H54 (cell line): ENCODE results near the gene HSPBP1.

ENCODE experiments used
- DNase-seq: peaks from one replicate; pipeline ENCODE4 v3.0.0; 2011; ENCODE audit warnings: low spot score, mixed read lengths; ENCODE audit not compliant: insufficient read length
- FAIRE-seq: peaks from 3 replicates; lab custom pipeline; 2011; peaks lifted over from hg19 to GRCh38; lab: Jason Lieb, UNC
- POLR2A ChIP-seq: IDR thresholded peaks from 2 replicates; pipeline ENCODE4 v1.6.1; 2011; ENCODE audit warnings: low read depth, mild to moderate bottlenecking, low read length

The HSPBP1 gene

GRCh38 chr19:55299991-55300390 is 20.1 kb upstream of the HSPBP1 start:
- DNase-seq (no peak), FAIRE-seq (no peak)
- TF ChIP-seq POLR2A: no peak; the same call in 1 of the 2 replicates

- DNase-seq (no peak), FAIRE-seq (no peak)
- no peak for TF ChIP-seq POLR2A
These were observed 17.4 kb upstream of the HSPBP1 start for GRCh38 chr19:55297267-55297666.

DNA sequence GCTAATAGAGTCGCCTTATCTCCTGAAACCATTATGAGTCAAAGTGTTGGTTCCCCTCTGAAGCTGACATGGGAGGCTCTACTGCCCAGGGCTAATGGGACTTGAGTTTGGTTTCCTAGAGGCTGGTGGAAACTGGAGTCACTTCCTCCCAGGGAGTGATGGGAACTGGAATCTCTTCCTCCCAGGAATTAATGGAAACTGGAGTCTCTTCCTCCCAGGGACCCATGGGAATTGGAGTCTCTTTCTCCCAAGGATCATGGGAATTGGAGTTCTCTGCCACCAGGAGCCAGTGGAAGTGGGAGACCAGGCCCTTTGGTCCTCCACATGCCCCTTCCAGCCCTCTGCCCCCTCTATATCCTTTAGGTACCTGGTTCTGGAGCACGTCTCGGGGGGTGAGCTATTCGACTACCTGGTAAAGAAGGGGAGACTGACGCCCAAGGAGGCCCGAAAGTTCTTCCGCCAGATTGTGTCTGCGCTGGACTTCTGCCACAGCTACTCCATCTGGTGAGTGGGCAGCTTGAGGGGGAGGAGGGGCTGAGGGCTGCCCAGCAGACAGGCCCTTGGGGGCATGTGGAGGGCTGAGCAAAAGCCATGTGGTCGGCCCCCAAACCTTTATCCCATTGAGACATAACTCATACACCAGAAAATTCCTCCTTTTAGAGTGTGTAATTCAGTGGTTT is 9.3 kb upstream of the HSPBP1 start:
- TF ChIP-seq POLR2A: no peak
- FAIRE-seq: no peak
- DNase-seq: peak; percentile 79

DNA sequence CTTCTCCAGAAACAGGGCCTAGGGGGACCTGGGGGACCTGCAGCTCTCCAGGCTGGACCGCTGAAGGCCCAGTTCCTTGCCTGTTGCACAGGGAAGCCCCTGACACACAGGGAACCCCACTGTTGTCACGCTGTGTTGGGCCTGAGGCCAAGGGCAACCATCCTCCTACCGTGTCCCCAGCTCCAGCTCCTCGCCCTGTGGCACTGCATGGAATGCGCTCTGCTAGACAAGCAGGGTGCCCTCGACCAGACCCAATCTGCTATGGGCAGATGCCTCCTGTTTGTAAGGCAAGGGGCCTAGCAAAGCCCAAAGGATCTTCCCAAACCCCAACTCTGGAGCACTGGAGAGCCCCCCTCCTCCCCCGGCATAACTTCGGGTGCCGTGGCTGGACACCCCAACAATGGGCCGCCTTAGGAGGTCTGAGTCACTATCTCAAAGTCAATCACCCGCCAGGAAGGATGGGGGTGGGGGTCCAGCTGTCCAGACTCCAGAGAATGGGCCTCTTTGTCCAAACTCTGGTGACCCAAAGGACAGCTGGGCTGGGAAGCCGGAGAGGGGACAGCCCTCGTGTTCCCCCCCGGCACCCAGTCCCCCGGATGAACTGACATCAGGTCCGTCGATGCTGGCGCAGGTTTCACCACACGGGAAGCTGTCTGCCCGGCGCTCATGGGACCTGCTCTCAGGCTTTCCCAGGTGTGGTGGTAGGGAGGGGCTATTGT is 7.6 kb upstream of the HSPBP1 start:
- DNase-seq: no peak
- no peak for TF ChIP-seq POLR2A
- FAIRE-seq: no peak

GRCh38 chr19:55285229-55285890 is 5.5 kb upstream of the HSPBP1 start:
- FAIRE-seq: no peak
- no peak for DNase-seq
- no peak for TF ChIP-seq POLR2A

DNA sequence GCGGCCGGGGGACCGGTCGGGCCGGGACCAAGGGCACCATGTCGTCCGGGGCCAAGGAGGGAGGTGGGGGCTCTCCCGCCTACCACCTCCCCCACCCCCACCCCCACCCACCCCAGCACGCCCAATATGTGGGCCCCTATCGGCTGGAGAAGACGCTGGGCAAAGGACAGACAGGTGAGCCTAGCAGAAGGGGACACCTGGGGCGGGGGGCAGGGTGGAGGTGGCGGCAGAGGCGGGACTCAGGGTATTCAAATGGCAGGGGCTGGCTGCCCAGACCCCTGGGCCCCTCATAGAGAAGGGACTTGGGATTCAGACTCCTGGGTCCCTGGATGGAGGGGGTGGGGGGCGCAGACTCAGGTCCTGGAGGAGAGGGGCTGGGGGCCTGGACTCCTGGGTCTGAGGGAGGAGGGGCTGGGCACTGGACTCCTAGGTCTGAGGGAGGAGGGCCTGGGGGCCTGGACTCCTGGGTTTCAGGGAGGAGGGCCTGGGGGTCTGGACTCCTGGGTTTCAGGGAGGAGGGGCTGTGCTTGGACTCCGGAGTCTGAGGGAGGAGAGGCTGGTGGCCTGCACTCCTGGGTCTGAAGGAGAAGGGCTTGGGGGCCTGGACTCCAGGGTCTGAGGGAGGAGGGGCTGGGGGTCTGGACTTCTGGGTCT is 4.6 kb upstream of the HSPBP1 start:
- no peak for FAIRE-seq
- DNase-seq: no peak
- no peak for TF ChIP-seq POLR2A

- 0 out of 2 replicates have a peak, but pooled peaks have one; percentile 22 for TF ChIP-seq POLR2A
- DNase-seq (peak; percentile 93), FAIRE-seq (no peak)
These were observed 3.9 kb upstream of the HSPBP1 start, which contains the start of gene BRSK1 for GRCh38 chr19:55283548-55284377. TSS of gene BRSK1 (plus strand) at chr19:55283997. CDS start at chr19:55284443, 446 bp downstream.

GRCh38 chr19:55279340-55279739 is 570 bp downstream of the HSPBP1 start:
- FAIRE-seq (no peak), DNase-seq (no peak)
- TF ChIP-seq POLR2A: no peak

DNA sequence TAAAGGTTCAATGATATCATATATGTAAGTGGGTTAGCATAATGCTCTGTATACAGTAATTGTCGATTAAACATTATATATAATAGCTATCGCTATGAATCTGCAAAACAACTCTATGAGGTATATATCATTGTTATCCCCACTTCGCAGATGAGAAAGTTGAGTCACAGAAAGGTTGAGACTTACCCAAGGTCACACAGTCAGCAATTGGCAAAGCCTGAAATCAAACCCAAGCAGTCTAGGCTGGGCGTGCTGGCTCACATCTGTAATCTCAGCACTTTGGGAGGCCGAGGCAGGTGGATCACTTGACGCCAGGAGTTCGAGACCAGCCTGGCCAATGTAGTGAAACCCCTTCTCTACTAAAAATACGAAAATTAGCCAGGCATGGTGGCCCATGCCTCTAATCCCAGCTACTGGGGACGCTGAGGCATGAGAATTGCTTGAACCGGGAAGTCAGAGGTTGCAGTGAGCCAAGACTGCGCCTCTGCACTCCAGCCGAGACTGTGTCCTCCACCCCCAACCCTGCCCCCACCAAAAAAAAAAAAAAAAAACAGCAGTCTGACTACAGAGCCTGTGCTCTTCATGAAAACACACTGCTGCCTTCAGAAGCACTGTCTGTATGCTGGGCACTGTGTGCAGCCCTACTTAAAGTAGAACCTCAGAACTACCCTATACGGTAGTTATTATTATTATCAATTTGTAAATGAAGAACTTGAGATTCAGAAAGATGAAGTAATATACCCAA is 1.3 kb downstream of the HSPBP1 start:
- FAIRE-seq (no peak), DNase-seq (no peak)
- no peak for TF ChIP-seq POLR2A

- TF ChIP-seq POLR2A: no peak
- DNase-seq (no peak), FAIRE-seq (no peak)
These were observed 2.4 kb downstream of the HSPBP1 start for GRCh38 chr19:55277494-55277893.

DNA sequence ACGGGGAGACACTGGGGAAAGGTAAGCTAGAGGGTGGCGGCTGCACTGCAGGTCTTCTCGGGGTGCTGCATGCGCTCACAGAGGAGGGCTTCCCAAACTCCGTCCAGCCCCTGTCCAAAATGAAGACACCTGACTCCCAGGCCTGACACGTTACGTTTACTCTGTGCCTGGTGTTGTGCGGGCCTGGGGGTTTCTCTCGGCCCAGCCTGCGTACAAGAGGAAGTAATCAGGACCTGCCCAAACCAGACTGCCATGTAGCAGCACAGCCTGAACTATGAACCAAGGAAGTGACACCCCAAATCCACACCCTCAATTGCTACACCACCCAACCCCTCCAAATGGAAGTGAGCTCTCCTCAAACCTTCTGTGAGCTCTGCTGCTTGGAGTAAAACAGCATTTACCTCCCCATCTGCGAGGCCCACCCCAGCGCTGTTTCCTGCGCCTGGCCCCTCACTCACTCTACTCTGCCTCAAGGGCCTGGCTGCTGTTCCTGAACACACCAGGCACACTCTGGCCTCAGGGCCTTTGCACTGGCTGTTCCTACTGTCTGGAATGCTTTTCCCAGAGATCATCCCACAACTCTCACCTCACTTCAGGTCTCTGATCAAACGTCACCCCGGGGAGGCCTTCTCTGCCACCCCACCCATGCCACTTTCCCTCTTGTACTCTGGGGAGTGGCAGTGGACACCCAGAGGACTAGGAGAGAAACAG is 3.0 kb downstream of the HSPBP1 start:
- DNase-seq (no peak), FAIRE-seq (no peak)
- TF ChIP-seq POLR2A: no peak
